CD8-positive, alpha-beta memory T cell (primary cell): Measurements from ENCODE around the gene PILRA. TPM values are rescaled to one million over a fixed set of nuclear protein-coding genes. Genes with fewer than 3 reads are reported as not detected.

Experiments used
- CTCF ChIA-PET: fragments of 350-600 bp; sonication (Branson Sonifier 250); formaldehyde crosslinking; loops from one replicate; lab custom pipeline; 2021; ENCODE audit warnings: antibody characterized with exemption; lab: Charles Lee
- POLR2A ChIA-PET: fragments of 350-600 bp; sonication (Branson Sonifier 250); formaldehyde crosslinking; loops from one replicate; lab custom pipeline; 2021; ENCODE audit warnings: antibody characterized with exemption; lab: Charles Lee
- DNase-seq, 5 donors: peaks; one replicate each; pipeline versions ENCODE4 v3.0.0 to v3.0.0-alpha.2; 2020 to 2022; ENCODE audit warnings: mixed read lengths in 1 of 5
- H3K27ac ChIP-seq: one replicate; pipeline ENCODE4 v1.7.0; 2013; ENCODE audit warnings: low read depth, mild to moderate bottlenecking, low read length, moderate library complexity
- H3K27me3 ChIP-seq: 2 replicates; pipeline ENCODE4 v1.7.0; 2013; ENCODE audit warnings: low read length, mild to moderate bottlenecking; ENCODE audit not compliant: insufficient read depth, poor library complexity, severe bottlenecking
- H3K36me3 ChIP-seq: 2 replicates; pipeline ENCODE4 v1.7.0; 2013; ENCODE audit warnings: mild to moderate bottlenecking, low read length, moderate library complexity; ENCODE audit not compliant: insufficient read depth
- H3K4me1 ChIP-seq: 2 replicates; pipeline ENCODE4 v1.7.0; 2013; ENCODE audit warnings: mild to moderate bottlenecking, low read length, moderate library complexity; ENCODE audit not compliant: insufficient read depth
- H3K4me3 ChIP-seq: 2 replicates; pipeline ENCODE4 v1.7.0; 2013; ENCODE audit warnings: mild to moderate bottlenecking, low read length
- H3K9me3 ChIP-seq: 2 replicates; pipeline ENCODE4 v1.7.0; 2013; ENCODE audit warnings: mild to moderate bottlenecking, low read length
- H3K27ac Mint-ChIP-seq, 8 donors: one replicate each; pipeline ENCODE4 v1.8.0; 2020 to 2021; ENCODE audit warnings: mixed read lengths in 8 of 8, mild to moderate bottlenecking in 6 of 8, inconsistent platforms in 3 of 8, moderate library complexity in 3 of 8
- H3K27me3 Mint-ChIP-seq, 2 donors: one replicate each; pipeline ENCODE4 v1.8.0; 2020 to 2021; ENCODE audit warnings: mixed read lengths in 2 of 2, mild to moderate bottlenecking in 1 of 2, moderate library complexity in 1 of 2
- H3K36me3 Mint-ChIP-seq, 3 donors: one replicate each; pipeline ENCODE4 v1.8.0; 2020 to 2021; ENCODE audit warnings: mixed read lengths in 3 of 3, inconsistent platforms in 1 of 3, mild to moderate bottlenecking in 1 of 3
- H3K4me1 Mint-ChIP-seq, 3 donors: one replicate each; pipeline ENCODE4 v1.8.0; 2020 to 2021; ENCODE audit warnings: mixed read lengths in 3 of 3, inconsistent platforms in 1 of 3, mild to moderate bottlenecking in 1 of 3
- H3K4me3 Mint-ChIP-seq, 7 donors: one replicate each; pipeline ENCODE4 v1.8.0; 2020 to 2021; ENCODE audit warnings: mixed read lengths in 7 of 7, mild to moderate bottlenecking in 6 of 7, moderate library complexity in 4 of 7, inconsistent platforms in 2 of 7
- H3K9me3 Mint-ChIP-seq, 5 donors: one replicate each; pipeline ENCODE4 v1.8.0; 2020 to 2022; ENCODE audit warnings: mixed read lengths in 5 of 5, mild to moderate bottlenecking in 3 of 5, moderate library complexity in 2 of 5, inconsistent platforms in 1 of 5
- polyA plus RNA-seq: library from polyadenylated mRNA; unstranded; fragments of 300-500 nt; fragmentation: Illumina TruSeq; gene quantifications from one replicate; pipeline ENCODE4 v1.2.3, GENCODE V29; 2021
- total RNA-seq, 2 experiments: library from RNA; stranded (reverse); gene quantifications; one replicate each; pipeline ENCODE4 v1.2.3, GENCODE V29; 2021

The PILRA gene
- total and polyA plus RNA-seq, 3 experiments from 2014 or later, result 0.37 to 1.9 (median 0.84) TPM

GRCh38 chr7:100419660-100420226 lies 46.5 kb downstream of the PILRA start:
- no peak for DNase-seq
- ChIA-PET CTCF (interaction anchor here (1.2 kb wide), 1 partner anchor 12 kb away, joined by 4 read pairs; no protein-coding TSS in a partner anchor), POLR2A (no interaction called here)
- no peaks in the 10 kb centered on the region for H3K27me3 ChIP-seq
- no peaks in the 10 kb centered on the region for H3K4me1 Mint-ChIP-seq
- H3K36me3 ChIP-seq, result no peaks in the 10 kb centered on the region
- H3K9me3 ChIP-seq, result no peaks in the 10 kb centered on the region
- H3K4me3 ChIP-seq, result no peak overlapping the region
- no peaks in the 10 kb centered on the region for H3K27me3 Mint-ChIP-seq
- no peaks in the 10 kb centered on the region for H3K4me1 ChIP-seq
- no peaks in the 10 kb centered on the region for H3K9me3 Mint-ChIP-seq
- peaks cover 0 to 6% (median 5%) of the 10 kb centered on the region in 3 donors for H3K36me3 Mint-ChIP-seq
- H3K27ac ChIP-seq, result no peak overlapping the region
- peak overlapping the region in 1 of 8 donors; percentile 52 for H3K27ac Mint-ChIP-seq
- no peak overlapping the region for H3K4me3 Mint-ChIP-seq

- Mint-ChIP-seq H3K36me3 (peaks cover 0 to 2% (median 1%) of the 10 kb centered on the region in 3 donors), H3K4me1 (peaks cover 0 to 6% (median 0%) of the 10 kb centered on the region in 3 donors), H3K27me3 (no peaks in the 10 kb centered on the region), H3K4me3 (no peak overlapping the region), H3K9me3 (no peaks in the 10 kb centered on the region), H3K27ac (no peak overlapping the region)
- no peaks in the 10 kb centered on the region for H3K27me3 ChIP-seq
- H3K36me3 ChIP-seq, result no peaks in the 10 kb centered on the region
- CTCF ChIA-PET, result interaction anchor here (0.7 kb wide), 1 partner anchor 399 kb away, joined by 4 read pairs; no protein-coding TSS in a partner anchor
- no peak for DNase-seq
- no peak overlapping the region for H3K27ac ChIP-seq
- peaks cover 6% of the 10 kb centered on the region for H3K4me1 ChIP-seq
- POLR2A ChIA-PET, result interaction anchor here (0.7 kb wide), 1 partner anchor 240 kb away, joined by 3 read pairs; no protein-coding TSS in a partner anchor
- H3K9me3 ChIP-seq, result no peaks in the 10 kb centered on the region
- H3K4me3 ChIP-seq, result no peak overlapping the region
Measured at GRCh38 chr7:100423315-100423714, 50.0 kb downstream of the PILRA start.

GRCh38 chr7:100425347-100425746 lies 52.1 kb downstream of the PILRA start:
- Histone ChIP-seq H3K36me3 (no peaks in the 10 kb centered on the region), H3K27me3 (no peaks in the 10 kb centered on the region), H3K9me3 (no peaks in the 10 kb centered on the region), H3K27ac (no peak overlapping the region), H3K4me1 (peaks cover 7% of the 10 kb centered on the region), H3K4me3 (no peak overlapping the region)
- no peak for DNase-seq
- ChIA-PET CTCF (interaction anchor here (1.0 to 1.2 kb wide), 2 partner anchors 25 to 294 kb away, joined by 4 read pairs; no protein-coding TSS in a partner anchor), POLR2A (no interaction called here)
- Mint-ChIP-seq H3K4me3 (no peak overlapping the region), H3K27me3 (peaks cover 0 to 13% of the 10 kb centered on the region in 2 donors), H3K27ac (peak overlapping the region in 4 of 8 donors; percentile 26 to 89 (median 40)), H3K9me3 (peaks cover 0 to 6% (median 5%) of the 10 kb centered on the region in 5 donors), H3K4me1 (peaks cover 7 to 19% (median 7%) of the 10 kb centered on the region in 3 donors), H3K36me3 (peaks cover 0 to 16% (median 2%) of the 10 kb centered on the region in 3 donors)

GRCh38 chr7:100426516-100426915 lies 53.2 kb downstream of the PILRA start:
- Histone ChIP-seq H3K4me1 (peaks cover 18% of the 10 kb centered on the region), H3K4me3 (no peak overlapping the region), H3K27me3 (no peaks in the 10 kb centered on the region), H3K36me3 (no peaks in the 10 kb centered on the region), H3K9me3 (no peaks in the 10 kb centered on the region), H3K27ac (no peak overlapping the region)
- H3K9me3 Mint-ChIP-seq, result peaks cover 0 to 6% (median 5%) of the 10 kb centered on the region in 5 donors
- peaks cover 0 to 13% of the 10 kb centered on the region in 2 donors for H3K27me3 Mint-ChIP-seq
- no peak for DNase-seq
- peaks cover 15 to 30% (median 15%) of the 10 kb centered on the region in 3 donors for H3K4me1 Mint-ChIP-seq
- no peak overlapping the region for H3K4me3 Mint-ChIP-seq
- no peak overlapping the region for H3K27ac Mint-ChIP-seq
- CTCF ChIA-PET, result interaction anchor here (1.2 kb wide), 1 partner anchor 24 kb away, joined by 4 read pairs; no protein-coding TSS in a partner anchor
- H3K36me3 Mint-ChIP-seq, result peaks cover 0 to 22% (median 2%) of the 10 kb centered on the region in 3 donors
- POLR2A ChIA-PET, result interaction anchor here (0.7 kb wide), 1 partner anchor 19 kb away, joined by 9 read pairs; no protein-coding TSS in a partner anchor

- DNase-seq, result peak in 1 of 5 donors; percentile 51
- Histone ChIP-seq H3K4me1 (peaks cover 27% of the 10 kb centered on the region), H3K9me3 (no peaks in the 10 kb centered on the region), H3K36me3 (no peaks in the 10 kb centered on the region), H3K27ac (peak overlapping the region; percentile 100), H3K4me3 (peak overlapping the region; percentile 96), H3K27me3 (no peaks in the 10 kb centered on the region)
- Mint-ChIP-seq H3K36me3 (peaks cover 0 to 35% (median 5%) of the 10 kb centered on the region in 3 donors), H3K9me3 (peaks cover 0 to 6% (median 5%) of the 10 kb centered on the region in 5 donors), H3K4me3 (peak overlapping the region; percentile 96 to 100 (median 98)), H3K4me1 (peaks cover 25 to 43% (median 27%) of the 10 kb centered on the region in 3 donors), H3K27ac (peak overlapping the region; percentile 12 to 100 (median 100)), H3K27me3 (peaks cover 0 to 13% of the 10 kb centered on the region in 2 donors)
- POLR2A ChIA-PET, result interaction anchor here (0.7 to 3.4 kb wide), 14 partner anchors 9 to 1019 kb away, joined by 3 to 27 read pairs (median 4); partner anchors contain the start of genes AP4M1, BUD31, FBXO24 and LAMTOR4
- CTCF ChIA-PET, result interaction anchor here (1.2 to 2.3 kb wide), 6 partner anchors 16 to 299 kb away, joined by 3 to 8 read pairs (median 4); partner anchors contain the start of genes FBXO24 and LRCH4
Measured at GRCh38 chr7:100427762-100428198, 54.5 kb downstream of the PILRA start.

- peak within 1 kb of the TSS; percentile 96 to 100 (median 98) for H3K4me3 Mint-ChIP-seq
- H3K36me3 Mint-ChIP-seq, result peaks cover 0 to 41% (median 3%) of the 10 kb centered on the region in 3 donors
- H3K4me3 ChIP-seq, result peak within 1 kb of the TSS; percentile 96
Measured at GRCh38 chr7:100428199-100428966, 55.1 kb downstream of the PILRA start, which contains the start of gene ZCWPW1. TSS of gene ZCWPW1 (minus strand) at chr7:100428703. CDS start at chr7:100420649, 8,054 bp downstream.

More at GRCh38 chr7:100428199-100428966, 55.1 kb downstream of the PILRA start, which contains the start of gene ZCWPW1:
- Histone ChIP-seq H3K27ac (peak within 1 kb of the TSS; percentile 100), H3K4me1 (peaks cover 28% of the 10 kb centered on the region), H3K27me3 (no peaks in the 10 kb centered on the region), H3K36me3 (peaks cover 4% of the 10 kb centered on the region), H3K9me3 (no peaks in the 10 kb centered on the region)
- CTCF ChIA-PET, result interaction anchor here (0.8 to 2.3 kb wide), 8 partner anchors 17 to 299 kb away, joined by 3 to 8 read pairs (median 4); partner anchors contain the start of genes FBXO24, LRCH4 and POP7
- H3K27ac Mint-ChIP-seq, result peak within 1 kb of the TSS; percentile 94 to 100 (median 100)
- peaks cover 0 to 6% (median 5%) of the 10 kb centered on the region in 5 donors for H3K9me3 Mint-ChIP-seq
- POLR2A ChIA-PET, result interaction anchor here (0.5 to 3.4 kb wide), 35 partner anchors 8 to 1019 kb away, joined by 3 to 27 read pairs (median 5); partner anchors contain the start of genes AP4M1, BUD31, FBXO24 and GPC2
- H3K27me3 Mint-ChIP-seq, result peaks cover 0 to 13% of the 10 kb centered on the region in 2 donors
- DNase-seq, result peak; percentile 92 to 99 (median 97)
- H3K4me1 Mint-ChIP-seq, result peaks cover 27 to 49% (median 28%) of the 10 kb centered on the region in 3 donors
